GM12873 (cell line): ENCODE results near the gene PPP1R26.

Source experiments
- TF ChIP-seq, protein P1 (sequence below): IDR thresholded peaks from 2 replicates; pipeline ENCODE4 v1.5.1; 2012; ENCODE audit warnings: low read depth, mild to moderate bottlenecking, moderate library complexity, low read length, control low read depth; ENCODE audit not compliant: insufficient read depth; ENCODE audit errors: missing control alignments

PPP1R26 gene

DNA sequence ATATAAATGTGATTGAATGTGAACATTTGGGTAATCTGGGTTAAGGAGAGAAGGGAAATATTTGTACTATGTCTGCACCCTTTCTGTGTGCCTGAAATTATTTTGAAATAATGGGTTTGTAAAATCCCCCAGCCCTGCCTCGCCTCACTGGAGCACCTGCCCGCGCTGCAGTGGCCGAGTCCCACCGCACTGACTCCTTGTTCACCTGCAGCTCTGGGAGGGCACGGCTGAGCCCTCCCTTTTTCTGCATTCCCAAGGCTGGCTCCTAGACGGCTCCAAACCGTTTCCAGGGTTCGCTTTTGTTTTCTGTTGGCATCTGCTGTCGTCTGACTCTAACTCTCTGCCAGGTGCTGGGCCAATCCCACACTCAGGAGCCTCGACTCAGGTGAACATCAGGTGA lies 17.6 kb upstream of the PPP1R26 start:
- TF ChIP-seq, protein P1, sequence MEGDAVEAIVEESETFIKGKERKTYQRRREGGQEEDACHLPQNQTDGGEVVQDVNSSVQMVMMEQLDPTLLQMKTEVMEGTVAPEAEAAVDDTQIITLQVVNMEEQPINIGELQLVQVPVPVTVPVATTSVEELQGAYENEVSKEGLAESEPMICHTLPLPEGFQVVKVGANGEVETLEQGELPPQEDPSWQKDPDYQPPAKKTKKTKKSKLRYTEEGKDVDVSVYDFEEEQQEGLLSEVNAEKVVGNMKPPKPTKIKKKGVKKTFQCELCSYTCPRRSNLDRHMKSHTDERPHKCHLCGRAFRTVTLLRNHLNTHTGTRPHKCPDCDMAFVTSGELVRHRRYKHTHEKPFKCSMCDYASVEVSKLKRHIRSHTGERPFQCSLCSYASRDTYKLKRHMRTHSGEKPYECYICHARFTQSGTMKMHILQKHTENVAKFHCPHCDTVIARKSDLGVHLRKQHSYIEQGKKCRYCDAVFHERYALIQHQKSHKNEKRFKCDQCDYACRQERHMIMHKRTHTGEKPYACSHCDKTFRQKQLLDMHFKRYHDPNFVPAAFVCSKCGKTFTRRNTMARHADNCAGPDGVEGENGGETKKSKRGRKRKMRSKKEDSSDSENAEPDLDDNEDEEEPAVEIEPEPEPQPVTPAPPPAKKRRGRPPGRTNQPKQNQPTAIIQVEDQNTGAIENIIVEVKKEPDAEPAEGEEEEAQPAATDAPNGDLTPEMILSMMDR: no peak

DNA sequence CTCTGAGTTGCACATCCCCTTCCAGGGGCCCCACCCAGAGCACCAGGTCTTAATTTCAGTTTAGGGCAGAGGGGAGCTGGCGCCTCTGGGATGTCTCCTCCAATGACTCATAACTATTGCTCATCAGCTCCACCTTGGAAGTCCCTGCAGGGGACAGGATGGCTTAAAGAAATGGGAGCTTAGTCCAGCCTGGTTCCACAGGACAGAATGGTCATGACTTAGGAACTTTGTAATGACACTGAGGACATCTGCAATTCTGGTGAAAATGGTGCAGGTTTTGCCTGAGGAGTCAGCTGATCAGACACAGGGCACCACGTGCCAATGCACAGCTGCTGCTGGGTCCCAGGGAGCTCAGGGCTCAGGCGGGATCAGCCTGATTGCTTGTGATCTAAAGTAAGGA lies 16.4 kb upstream of the PPP1R26 start:
- TF ChIP-seq, protein P1: no peak

DNA sequence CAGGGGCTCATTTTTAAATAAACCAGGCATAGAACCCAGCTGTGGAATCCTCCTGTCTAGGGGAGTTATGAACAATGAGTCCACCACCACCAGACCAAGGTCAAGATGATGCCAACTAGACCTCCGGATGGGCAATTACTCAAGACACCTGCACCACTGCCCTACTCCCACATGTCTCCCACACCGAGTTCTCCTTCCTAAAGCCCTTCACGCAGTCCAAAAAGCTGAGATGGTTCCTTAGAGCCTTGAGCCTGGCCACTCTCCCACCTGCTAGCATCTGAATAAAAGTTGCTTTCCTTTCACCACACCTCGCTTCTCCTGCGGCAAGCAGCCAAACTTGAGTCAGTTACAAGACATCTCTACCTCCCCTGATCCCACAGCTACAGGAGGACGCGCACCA lies 15.4 kb upstream of the PPP1R26 start:
- TF ChIP-seq, protein P1: no peak

DNA sequence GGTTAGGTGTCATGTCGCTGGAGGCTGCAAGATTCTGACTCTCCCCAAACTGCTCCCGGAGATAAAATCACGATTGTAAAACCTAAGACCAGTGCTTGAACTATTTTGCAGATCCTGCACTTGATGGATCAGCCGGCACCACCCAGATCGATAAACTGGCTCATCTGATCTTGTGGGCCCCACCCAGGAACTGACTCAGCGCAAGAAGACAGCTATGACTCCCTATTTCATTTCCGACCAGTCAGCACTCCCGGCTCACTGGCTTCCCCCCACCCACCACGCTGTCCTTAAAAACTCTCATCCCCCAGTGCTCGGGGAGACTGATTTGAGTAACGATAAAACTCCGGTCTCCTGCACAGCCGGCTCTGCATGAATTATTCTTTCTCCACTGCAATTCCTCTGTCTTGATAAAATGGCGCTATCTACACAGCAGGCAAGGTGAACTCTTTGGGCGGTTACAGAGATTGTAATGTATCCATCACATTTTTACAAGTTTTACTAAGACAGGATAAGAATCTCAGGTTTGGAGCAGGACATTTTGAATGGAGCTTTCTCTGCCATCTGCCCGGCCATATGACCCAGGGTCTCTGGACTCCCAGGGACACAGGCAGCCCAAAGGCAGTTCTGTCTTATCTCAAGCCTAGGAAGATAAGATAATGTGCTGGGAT lies 10.6 kb upstream of the PPP1R26 start:
- TF ChIP-seq, protein P1: no peak

DNA sequence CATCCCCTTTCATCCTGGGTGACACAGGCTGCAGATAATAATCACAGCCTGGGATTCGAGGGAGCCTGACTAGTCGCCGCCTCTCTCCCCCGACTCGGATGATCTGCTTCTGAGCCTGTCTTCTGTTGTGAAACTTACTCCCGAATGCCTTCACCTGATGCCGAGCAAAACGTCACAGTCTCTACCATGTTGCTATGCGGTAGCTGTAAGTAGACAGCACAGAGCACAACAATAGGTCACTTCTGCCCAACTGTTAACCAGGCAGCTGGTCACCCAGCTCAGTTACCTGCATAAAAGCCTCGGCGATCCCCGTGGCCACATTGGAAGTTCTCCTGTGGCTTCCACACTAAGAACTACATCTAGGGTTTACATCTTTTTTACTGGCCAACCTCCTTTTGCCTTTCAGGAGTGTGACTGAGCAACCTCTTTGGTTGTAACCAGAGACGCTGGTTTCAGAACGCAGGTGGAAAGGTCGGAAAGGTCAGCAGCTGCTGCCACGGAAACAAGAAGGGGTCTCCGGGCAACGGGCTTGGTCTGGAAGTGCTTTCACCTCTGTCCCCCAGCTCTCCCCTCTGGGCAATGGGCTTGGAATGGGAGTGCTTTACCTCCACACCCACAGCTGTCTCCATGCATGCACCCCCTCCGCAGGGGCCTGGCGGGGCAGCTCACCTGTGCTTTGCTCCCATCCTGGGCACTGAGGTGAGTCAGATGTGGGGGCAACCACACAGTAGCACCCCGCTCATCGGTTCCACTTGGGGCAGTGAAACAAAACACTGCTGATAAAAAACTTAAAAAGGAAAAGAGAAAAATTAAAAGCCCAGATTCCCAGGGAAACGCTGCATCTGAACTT lies 7.6 kb upstream of the PPP1R26 start:
- TF ChIP-seq, protein P1: no peak

DNA sequence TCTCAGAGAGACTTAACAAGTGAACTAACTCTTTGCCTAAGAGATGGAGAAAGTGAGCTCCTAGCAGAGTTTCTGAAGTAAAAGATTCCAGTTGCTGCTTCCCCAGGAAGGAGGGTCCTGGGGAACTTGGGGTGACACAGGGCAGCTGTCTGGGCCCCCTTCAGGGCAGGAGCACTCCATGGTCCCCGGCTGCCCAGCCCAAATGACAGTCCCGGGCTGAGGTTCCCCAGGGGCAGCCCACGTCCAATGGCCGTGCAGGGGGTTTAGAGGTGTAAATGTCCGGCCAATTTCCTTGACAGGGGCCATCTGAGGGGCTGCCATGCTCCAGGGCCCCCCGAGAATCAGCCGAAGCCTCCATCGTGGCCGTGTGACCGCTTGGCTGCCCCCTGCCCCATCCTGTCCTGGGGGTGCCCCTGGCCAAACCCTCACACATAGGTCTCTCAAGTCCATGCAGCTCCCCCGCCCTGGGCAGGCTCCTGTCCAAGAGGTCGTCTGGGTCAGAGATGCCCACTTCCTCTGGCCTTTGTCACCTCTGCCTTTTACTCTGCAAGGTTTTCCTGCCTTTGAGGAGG lies 5.5 kb upstream of the PPP1R26 start:
- TF ChIP-seq, protein P1: no peak

DNA sequence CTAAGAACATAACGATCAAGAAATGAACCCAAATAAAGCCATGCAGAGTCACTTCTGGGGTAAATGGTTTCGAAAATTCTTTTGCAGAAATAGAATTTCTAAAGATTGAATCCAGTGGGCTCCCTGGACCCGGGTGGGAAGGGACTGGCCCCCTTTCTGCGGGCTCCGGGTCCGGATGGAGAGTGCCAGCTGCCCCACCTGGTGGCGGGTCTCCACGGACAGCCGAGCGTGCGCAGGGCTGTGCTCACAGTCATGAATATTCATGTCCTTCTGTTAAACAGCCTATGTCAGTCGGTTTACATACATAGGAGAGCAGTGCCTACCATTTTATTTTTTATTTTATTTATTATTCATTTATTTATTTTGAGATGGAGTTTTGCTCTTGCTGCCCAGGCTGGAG lies 4.7 kb upstream of the PPP1R26 start:
- TF ChIP-seq, protein P1: peak; percentile 23
